H1 (cell line): Measurements from ENCODE around the gene PKP3. TPM values are rescaled to one million over a fixed set of nuclear protein-coding genes. Genes with fewer than 3 reads are reported as not detected.

Source experiments
- CTCF ChIA-PET: fragments of 300-600 bp; sonication (Branson Sonifier 250); formaldehyde crosslinking; loops from one replicate; lab custom pipeline; 2021; ENCODE audit not compliant: partially characterized antibody; lab: Charles Lee
- POLR2A ChIA-PET: fragments of 300-600 bp; sonication (Branson Sonifier 250); formaldehyde crosslinking; loops from one replicate; lab custom pipeline; 2021; ENCODE audit warnings: inconsistent platforms; ENCODE audit not compliant: partially characterized antibody; lab: Charles Lee
- DNase-seq, 2 experiments: peaks; one replicate each; pipeline versions ENCODE4 v3.0.0 to v3.0.0-alpha.2; 2010 to 2022; ENCODE audit warnings: low spot score in 2 of 2, low read depth in 1 of 2, mixed read lengths in 1 of 2
- FAIRE-seq: peaks from 2 replicates; lab custom pipeline; 2011; peaks lifted over from hg19 to GRCh38; lab: Jason Lieb, UNC
- H2AFZ ChIP-seq: 2 replicates; pipeline ENCODE4 v1.8.1; 2012; ENCODE audit warnings: low read length, inconsistent platforms
- H2AK5ac ChIP-seq: 2 replicates; pipeline ENCODE4 v1.6.1; 2013; ENCODE audit warnings: low read depth, low read length
- H2BK120ac ChIP-seq: replicated peaks from 2 replicates; pipeline ENCODE3; 2013; ENCODE audit warnings: low read depth, low read length, inconsistent platforms
- H2BK12ac ChIP-seq: 2 replicates; pipeline ENCODE4 v1.6.1; 2013; ENCODE audit warnings: low read depth, low read length
- H2BK15ac ChIP-seq: 2 replicates; pipeline ENCODE4 v1.6.1; 2013; ENCODE audit warnings: low read length
- H2BK20ac ChIP-seq: 2 replicates; pipeline ENCODE4 v1.6.1; 2013; ENCODE audit warnings: low read length
- H2BK5ac ChIP-seq: 2 replicates; pipeline ENCODE4 v1.6.1; 2013; ENCODE audit warnings: low read depth, low read length
- H3K14ac ChIP-seq: 2 replicates; pipeline ENCODE4 v1.6.1; 2013; ENCODE audit warnings: inconsistent platforms; ENCODE audit not compliant: insufficient read length
- H3K18ac ChIP-seq: 2 replicates; pipeline ENCODE4 v1.6.1; 2013; ENCODE audit warnings: low read length; ENCODE audit errors: extremely low read depth
- H3K23ac ChIP-seq: 2 replicates; pipeline ENCODE4 v1.6.1; 2013; ENCODE audit warnings: inconsistent platforms; ENCODE audit not compliant: insufficient read length
- H3K23me2 ChIP-seq: 2 replicates; pipeline ENCODE4 v1.6.1; 2013; ENCODE audit warnings: low read depth, low read length
- H3K27ac ChIP-seq: 2 replicates; pipeline ENCODE4 v1.6.1; 2011; ENCODE audit warnings: low read depth, low read length, inconsistent platforms
- H3K27me3 ChIP-seq, 4 experiments: replicated peaks in 1 of 4; 1 replicate in 1 of 4; 2 replicates in 3 of 4; pipeline versions ENCODE4 v1.6.1 to v1.8.1; 2011 to 2013; ENCODE audit warnings: low read length in 3 of 4, mild to moderate bottlenecking in 3 of 4, inconsistent platforms in 2 of 4, mixed read lengths in 2 of 4, moderate library complexity in 1 of 4; ENCODE audit not compliant: control insufficient read depth in 3 of 4, insufficient read depth in 3 of 4; ENCODE audit errors: extremely low read depth in 1 of 4
- H3K36me3 ChIP-seq, 4 experiments: 2 replicates each; pipeline versions ENCODE4 v1.6.1 to v1.8.1; 2011 to 2013; ENCODE audit warnings: mild to moderate bottlenecking in 4 of 4, low read length in 3 of 4, moderate library complexity in 2 of 4, control low read depth in 1 of 4, inconsistent platforms in 1 of 4; ENCODE audit not compliant: insufficient read depth in 4 of 4, control insufficient read depth in 2 of 4
- H3K4ac ChIP-seq: replicated peaks from 2 replicates; pipeline ENCODE3; 2013; ENCODE audit warnings: low read length, low read depth, mixed read lengths, inconsistent platforms; ENCODE audit not compliant: insufficient read length
- H3K4me1 ChIP-seq, 4 experiments: replicated peaks in 1 of 4; 1 replicate in 1 of 4; 2 replicates in 3 of 4; pipeline versions ENCODE4 v1.6.1 to v1.8.1; 2011 to 2013; ENCODE audit warnings: low read length in 3 of 4, inconsistent platforms in 2 of 4, mixed read lengths in 1 of 4; ENCODE audit not compliant: insufficient read depth in 4 of 4, control insufficient read depth in 3 of 4
- H3K4me2 ChIP-seq, 2 experiments: 2 replicates each; pipeline versions ENCODE4 v1.6.1 to v1.8.1; 2011 to 2013; ENCODE audit warnings: low read depth in 2 of 2, low read length in 2 of 2, control low read depth in 1 of 2, inconsistent platforms in 1 of 2, mild to moderate bottlenecking in 1 of 2; ENCODE audit not compliant: insufficient read depth in 1 of 2
- H3K4me3 ChIP-seq, 4 experiments: fragments of 200-600, 300-600 bp in 1 of 4; sonication (generic), shearing (Covaris generic), sonication (Bioruptor Twin) in 1 of 4; 2 replicates each; pipeline versions ENCODE4 v1.5.1 to v1.8.1; 2011 to 2016; ENCODE audit warnings: low read length in 4 of 4, low read depth in 3 of 4, control low read depth in 2 of 4, inconsistent platforms in 2 of 4, mild to moderate bottlenecking in 2 of 4, mixed read lengths in 1 of 4, moderate library complexity in 1 of 4; ENCODE audit not compliant: insufficient read depth in 2 of 4; ENCODE audit errors: extremely low read depth in 1 of 4
- H3K56ac ChIP-seq: replicated peaks from 2 replicates; pipeline ENCODE3; 2013; ENCODE audit warnings: low read depth, mild to moderate bottlenecking, mixed read lengths, low read length, inconsistent platforms; ENCODE audit not compliant: insufficient read length
- H3K79me1 ChIP-seq: 2 replicates; pipeline ENCODE4 v1.6.1; 2013; ENCODE audit warnings: low read depth, low read length, control low read depth
- H3K79me2 ChIP-seq, 2 experiments: 2 replicates each; pipeline versions ENCODE4 v1.6.1 to v1.8.1; 2012 to 2013; ENCODE audit warnings: low read length in 2 of 2, mild to moderate bottlenecking in 2 of 2, inconsistent platforms in 1 of 2; ENCODE audit not compliant: insufficient read depth in 2 of 2, control insufficient read depth in 1 of 2
- H3K9ac ChIP-seq, 4 experiments: replicated peaks in 1 of 4; 1 replicate in 1 of 4; 2 replicates in 3 of 4; pipeline versions ENCODE4 v1.6.1 to v1.8.1; 2011 to 2013; ENCODE audit warnings: low read depth in 3 of 4, low read length in 3 of 4, control low read depth in 2 of 4, mild to moderate bottlenecking in 2 of 4, moderate library complexity in 2 of 4, inconsistent platforms in 1 of 4; ENCODE audit errors: extremely low read depth in 1 of 4
- H3K9me3 ChIP-seq, 2 experiments: 2 replicates each; pipeline versions ENCODE4 v1.6.1 to v1.8.1; 2012 to 2013; ENCODE audit warnings: mild to moderate bottlenecking in 2 of 2, moderate library complexity in 2 of 2, control low read depth in 1 of 2, inconsistent platforms in 1 of 2, low read depth in 1 of 2, low read length in 1 of 2, mixed read lengths in 1 of 2; ENCODE audit not compliant: insufficient read depth in 2 of 2
- H4K20me1 ChIP-seq, 2 experiments: replicated peaks in 1 of 2; 2 replicates each; pipeline versions ENCODE3 to v1.8.1; 2011 to 2013; ENCODE audit warnings: inconsistent platforms in 2 of 2, low read length in 2 of 2, mild to moderate bottlenecking in 1 of 2; ENCODE audit not compliant: insufficient read depth in 2 of 2, control insufficient read depth in 1 of 2
- H4K5ac ChIP-seq: 2 replicates; pipeline ENCODE4 v1.6.1; 2013; ENCODE audit warnings: low read length, low read depth, mixed read lengths, inconsistent platforms; ENCODE audit not compliant: insufficient read length
- H4K8ac ChIP-seq: 2 replicates; pipeline ENCODE4 v1.8.0; 2013; ENCODE audit warnings: mild to moderate bottlenecking, moderate library complexity, low read length, inconsistent platforms; ENCODE audit not compliant: insufficient read depth; ENCODE audit errors: extremely low read depth
- H4K91ac ChIP-seq: replicated peaks from 2 replicates; pipeline ENCODE3; 2013; ENCODE audit warnings: low read length, mixed read lengths, inconsistent platforms; ENCODE audit not compliant: insufficient read length
- ASH2L ChIP-seq: fragments of 200-600, 300-600 bp; sonication (generic); IDR thresholded peaks from one replicate; pipeline ENCODE4 v1.7.1; 2017; ENCODE audit warnings: low read length
- EP300 ChIP-seq, 2 experiments: IDR thresholded peaks; 1 replicate in 1 of 2; 2 replicates in 1 of 2; pipeline ENCODE4 v1.6.1; 2011 to 2012; ENCODE audit warnings: low read depth in 2 of 2, low read length in 2 of 2, mild to moderate bottlenecking in 2 of 2, borderline replicate concordance in 1 of 2, inconsistent platforms in 1 of 2, moderate library complexity in 1 of 2
- FOSL1 ChIP-seq: IDR thresholded peaks from 2 replicates; pipeline ENCODE4 v1.6.1; 2011; ENCODE audit warnings: mild to moderate bottlenecking, low read depth, low read length, moderate library complexity; ENCODE audit not compliant: insufficient read depth
- GABPA ChIP-seq: IDR thresholded peaks from 2 replicates; pipeline ENCODE4 v1.6.1; 2011; ENCODE audit warnings: mild to moderate bottlenecking, low read length, moderate library complexity, borderline replicate concordance; ENCODE audit not compliant: insufficient read depth
- MAX ChIP-seq: IDR thresholded peaks from 2 replicates; pipeline ENCODE4 v1.6.1; 2012; ENCODE audit warnings: inconsistent platforms
- NRF1 ChIP-seq: IDR thresholded peaks from 2 replicates; pipeline ENCODE4 v1.6.1; 2011; ENCODE audit warnings: mild to moderate bottlenecking, low read depth, low read length, improper control_type of control experiment
- RAD21 ChIP-seq, 2 experiments: IDR thresholded peaks in 1 of 2; conservative IDR thresholded peaks in 1 of 2; 2 replicates each; pipeline ENCODE4 v1.6.1; 2011; ENCODE audit warnings: low read depth in 2 of 2, low read length in 2 of 2, improper control_type of control experiment in 1 of 2, inconsistent platforms in 1 of 2, mild to moderate bottlenecking in 1 of 2, moderate library complexity in 1 of 2
- SIRT6 ChIP-seq: IDR thresholded peaks from one replicate; pipeline ENCODE4 v1.7.1; 2012; ENCODE audit warnings: low read length, inconsistent platforms
- TAF1 ChIP-seq: IDR thresholded peaks from 2 replicates; pipeline ENCODE4 v1.6.1; 2011; ENCODE audit warnings: mild to moderate bottlenecking, low read depth, low read length
- WGBS, 2 experiments: shearing (Covaris generic) in 1 of 2; methylation state at CpG; one replicate each; pipeline versions ENCODE4 v1.1.6 to v1.1.7; 2013 to 2015; ENCODE audit warnings: low lambda C conversion rate in 2 of 2, mixed read lengths in 2 of 2, inconsistent platforms in 1 of 2, low coverage in 1 of 2, missing lambda C conversion rate in 1 of 2; ENCODE audit not compliant: insufficient replicate concordance in 2 of 2, insufficient coverage in 1 of 2, insufficient read length in 1 of 2; ENCODE audit errors: extremely low coverage in 1 of 2, missing lambda C conversion rate in 1 of 2; 5-methylcytosine and 5-hydroxymethylcytosine counted together
- polyA plus RNA-seq, 7 experiments: library from polyadenylated mRNA; depleted of rRNA in 3 of 7; stranded (reverse) in 5 of 7; unstranded in 2 of 7; fragments of >200 nt in 5 of 7; fragments of 200-250 nt in 2 of 7; gene quantifications; 1 replicate in 5 of 7; 2 replicates in 1 of 7; 4 replicates in 1 of 7; pipeline versions ENCODE4 v1.2.1 to v1.2.3, GENCODE V29; 2011 to 2013; ENCODE audit warnings: missing spikeins in 2 of 7, mixed read lengths in 2 of 7
- total RNA-seq: library from RNA; stranded (reverse); fragmentation: NEBNext Ultra II Directional; extraction: Animal tissue kit (Norgen Biotek cat#: 25700); gene quantifications from 2 replicates; pipeline ENCODE4 v1.2.1, GENCODE V29; 2021

The PKP3 gene
- total and polyA plus RNA-seq, 2 of the 8 experiments (the other 6 are each of a cell fraction or from before 2014, with no cell fraction given) = 16.7 to 28.7 TPM

GRCh38 chr11:416757-417621, 23.0 kb downstream of the PKP3 start:
- peak overlapping the region; percentile 78 for H3K18ac ChIP-seq
- H2BK120ac ChIP-seq = peak overlapping the region; percentile 22
- peak overlapping the region; percentile 88 for H4K5ac ChIP-seq
- peaks cover 0 to 13% (median 4%) of the 10 kb centered on the region in 4 experiments; a peak in 5 of 7 replicates for H3K27me3 ChIP-seq
- H3K14ac ChIP-seq = no peak overlapping the region
- no peak overlapping the region for H3K23ac ChIP-seq
- no peak overlapping the region for H2AFZ ChIP-seq
- no peaks in the 10 kb centered on the region; a peak in 1 of 8 replicates for H3K36me3 ChIP-seq
- H2BK20ac ChIP-seq = no peak overlapping the region
- H4K20me1 ChIP-seq = peaks cover 5 to 7% of the 10 kb centered on the region in 2 experiments
- peak overlapping the region; percentile 56 for H4K91ac ChIP-seq
- H3K9ac ChIP-seq = peak overlapping the region in 3 of 4 experiments; percentile 34 to 55 (median 55); a peak in 5 of 7 replicates
- peak overlapping the region; percentile 95 for H4K8ac ChIP-seq
- peaks cover 0 to 26% (median 16%) of the 10 kb centered on the region in 4 experiments; a peak in 6 of 7 replicates for H3K4me1 ChIP-seq
- peak overlapping the region; percentile 16 for H3K56ac ChIP-seq
- peak overlapping the region; percentile 66; the same call in 1 of the 2 replicates for H2BK5ac ChIP-seq
- H3K79me1 ChIP-seq = peaks cover 5% of the 10 kb centered on the region
- DNase-seq (peak; percentile 50 to 90), FAIRE-seq (no peak)
- H2BK12ac ChIP-seq = 0 out of 2 replicates have a peak overlapping the region, but pooled peaks have one; percentile 60
- CTCF ChIA-PET = interaction anchor here (0.8 to 2.8 kb wide), 8 partner anchors 10 to 192 kb away, joined by 3 to 16 read pairs (median 4); partner anchors contain the start of gene PTDSS2
- no peak overlapping the region for H2AK5ac ChIP-seq
- no peaks in the 10 kb centered on the region for H3K9me3 ChIP-seq
- H3K4me2 ChIP-seq = peak overlapping the region; percentile 68 to 87
- POLR2A ChIA-PET = interaction anchor here (0.6 to 5.5 kb wide), 21 partner anchors 10 to 137 kb away, joined by 3 to 41 read pairs (median 3); partner anchors contain the start of genes ANO9, B4GALNT4, HRAS and PTDSS2
- WGBS, 2 experiments = 4% methylated on average over 60 of the region's 97 CpGs; no CpG with 5 or more reads in 1 of the 2 experiments
- H3K79me2 ChIP-seq = peaks cover 0 to 19% of the 10 kb centered on the region in 2 experiments; a peak in 1 of 4 replicates
- peak overlapping the region; percentile 42; the same call in 1 of the 2 replicates for H3K27ac ChIP-seq
- peak overlapping the region; percentile 38 for H3K4ac ChIP-seq
- H3K23me2 ChIP-seq = peaks cover 9% of the 10 kb centered on the region; the same call in 1 of the 2 replicates
- no peak overlapping the region; the same call in 1 of the 2 replicates for H2BK15ac ChIP-seq
- peak overlapping the region; percentile 54 to 92 (median 62) for H3K4me3 ChIP-seq
- TF ChIP-seq GABPA (peak; percentile 75), RAD21 (IDR thresholded peaks at IDR 0.05 in 1 of 2, conservative IDR thresholded peaks at IDR 0.05 in 1 of 2; ENCODE audit: low read depth in 2 of 2, low read length in 2 of 2) (peak in 1 of 2 experiments; percentile 3; a peak in 1 of 4 replicates), FOSL1 (no peak), MAX (peak; percentile 76), ASH2L (peak; percentile 50), EP300 (IDR thresholded peaks at IDR 0.05; ENCODE audit: borderline replicate concordance in 1 of 2, low read depth in 2 of 2, low read length in 2 of 2) (no peak), SIRT6 (no peak), TAF1 (0 out of 2 replicates have a peak, but pooled peaks have one; percentile 18), NRF1 (no peak)
